Lower leg skin (tissue), 4 donors: ENCODE data around the gene STUM. TPM values are rescaled to one million over a fixed set of nuclear protein-coding genes. Genes with fewer than 3 reads are reported as not detected.

Experiments used
- DNase-seq, 2 donors: peaks; one replicate each; pipeline ENCODE4 v3.0.0-alpha.2; 2019; ENCODE audit warnings: low spot score in 2 of 2
- H3K4me3 ChIP-seq: fragments of 200-600 bp; sonication (generic); 2 replicates; pipeline ENCODE4 v1.5.1; 2017; ENCODE audit warnings: mild to moderate bottlenecking, low read depth; ENCODE audit not compliant: poor library complexity, severe bottlenecking
- POLR2A ChIP-seq, 2 donors: fragments of 450-650 bp; IDR thresholded peaks; one replicate each; pipeline ENCODE4 v1.6.1; 2016 to 2017; ENCODE audit warnings: antibody characterized with exemption in 2 of 2, mild to moderate bottlenecking in 1 of 2, moderate library complexity in 1 of 2
- WGBS, 2 donors: methylation state at CpG; one replicate each; pipeline ENCODE4 v1.1.5; 2018; 5-methylcytosine and 5-hydroxymethylcytosine counted together
- intact Hi-C: fragments of 100-400 bp; cut with DNase I; formaldehyde crosslinking; loops from one replicate; pipeline ENCODE4 v1.15.0; 2023; ENCODE audit warnings: low total_unique reads
- total RNA-seq, 4 donors: library from RNA; depleted of rRNA; stranded (reverse); fragments of >200 nt; gene quantifications; one replicate each; pipeline ENCODE4 v1.1.0, GENCODE V29; 2016
- TF ChIP-seq, protein P1 (sequence below), 3 donors: fragments of 450-650 bp; IDR thresholded peaks; one replicate each; pipeline ENCODE4 v1.5.1; 2016; ENCODE audit warnings: antibody characterized with exemption in 3 of 3, mild to moderate bottlenecking in 3 of 3, moderate library complexity in 2 of 3

STUM gene
- total RNA-seq, 4 donors from 2014 or later: 1.0 to 6.6 (median 3.4) TPM

DNA sequence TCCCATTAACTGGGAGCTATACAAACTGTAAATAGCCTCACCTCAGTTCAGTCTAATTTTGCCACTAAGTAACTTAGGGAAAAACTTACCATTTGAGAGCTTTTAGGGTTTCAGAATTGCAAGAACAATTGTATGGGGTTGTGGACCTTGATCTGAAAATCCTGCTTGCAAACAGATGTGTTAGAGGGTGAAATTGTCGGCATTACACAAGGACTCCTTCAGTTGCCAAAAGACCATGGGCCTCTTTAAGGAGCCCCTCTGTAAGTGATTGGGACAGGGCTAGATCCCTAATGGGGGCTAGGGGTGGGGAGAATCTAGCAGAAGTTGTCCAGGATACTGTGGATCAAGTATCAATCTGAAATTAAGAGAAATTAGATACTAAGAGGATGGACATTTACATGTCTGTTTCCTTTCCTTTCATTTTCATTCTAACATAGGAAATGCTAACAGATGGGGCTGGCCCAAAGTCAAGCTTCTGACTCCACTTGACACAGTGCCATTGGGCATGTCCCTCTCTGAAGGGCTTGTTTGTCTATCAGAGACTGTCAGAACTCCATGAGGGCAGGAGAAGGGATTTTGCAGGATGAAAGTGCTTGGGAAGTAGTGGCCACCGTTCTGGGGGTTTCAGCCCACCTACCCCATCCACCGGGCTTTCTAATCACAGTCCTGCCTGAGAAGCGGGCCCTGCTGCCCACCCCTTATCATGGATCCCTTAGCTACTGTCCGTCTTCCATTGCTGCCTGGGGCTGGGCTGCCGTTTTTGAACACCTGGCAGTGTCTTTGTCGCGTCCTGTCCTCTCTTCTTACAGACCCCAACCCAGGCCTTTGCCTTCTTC is 54.7 kb downstream of the STUM start:
- 26 to 31% methylated on average over 8 of the region's 8 CpGs for WGBS, 2 donors
- intact Hi-C loops: no loop called here
- TF ChIP-seq, protein P1, sequence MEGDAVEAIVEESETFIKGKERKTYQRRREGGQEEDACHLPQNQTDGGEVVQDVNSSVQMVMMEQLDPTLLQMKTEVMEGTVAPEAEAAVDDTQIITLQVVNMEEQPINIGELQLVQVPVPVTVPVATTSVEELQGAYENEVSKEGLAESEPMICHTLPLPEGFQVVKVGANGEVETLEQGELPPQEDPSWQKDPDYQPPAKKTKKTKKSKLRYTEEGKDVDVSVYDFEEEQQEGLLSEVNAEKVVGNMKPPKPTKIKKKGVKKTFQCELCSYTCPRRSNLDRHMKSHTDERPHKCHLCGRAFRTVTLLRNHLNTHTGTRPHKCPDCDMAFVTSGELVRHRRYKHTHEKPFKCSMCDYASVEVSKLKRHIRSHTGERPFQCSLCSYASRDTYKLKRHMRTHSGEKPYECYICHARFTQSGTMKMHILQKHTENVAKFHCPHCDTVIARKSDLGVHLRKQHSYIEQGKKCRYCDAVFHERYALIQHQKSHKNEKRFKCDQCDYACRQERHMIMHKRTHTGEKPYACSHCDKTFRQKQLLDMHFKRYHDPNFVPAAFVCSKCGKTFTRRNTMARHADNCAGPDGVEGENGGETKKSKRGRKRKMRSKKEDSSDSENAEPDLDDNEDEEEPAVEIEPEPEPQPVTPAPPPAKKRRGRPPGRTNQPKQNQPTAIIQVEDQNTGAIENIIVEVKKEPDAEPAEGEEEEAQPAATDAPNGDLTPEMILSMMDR (IDR thresholded peaks at IDR 0.05): no peak
- TF ChIP-seq POLR2A (IDR thresholded peaks at IDR 0.05): no peak
- DNase-seq: peak; percentile 86 to 95
- H3K4me3 ChIP-seq: no peak overlapping the region

DNA sequence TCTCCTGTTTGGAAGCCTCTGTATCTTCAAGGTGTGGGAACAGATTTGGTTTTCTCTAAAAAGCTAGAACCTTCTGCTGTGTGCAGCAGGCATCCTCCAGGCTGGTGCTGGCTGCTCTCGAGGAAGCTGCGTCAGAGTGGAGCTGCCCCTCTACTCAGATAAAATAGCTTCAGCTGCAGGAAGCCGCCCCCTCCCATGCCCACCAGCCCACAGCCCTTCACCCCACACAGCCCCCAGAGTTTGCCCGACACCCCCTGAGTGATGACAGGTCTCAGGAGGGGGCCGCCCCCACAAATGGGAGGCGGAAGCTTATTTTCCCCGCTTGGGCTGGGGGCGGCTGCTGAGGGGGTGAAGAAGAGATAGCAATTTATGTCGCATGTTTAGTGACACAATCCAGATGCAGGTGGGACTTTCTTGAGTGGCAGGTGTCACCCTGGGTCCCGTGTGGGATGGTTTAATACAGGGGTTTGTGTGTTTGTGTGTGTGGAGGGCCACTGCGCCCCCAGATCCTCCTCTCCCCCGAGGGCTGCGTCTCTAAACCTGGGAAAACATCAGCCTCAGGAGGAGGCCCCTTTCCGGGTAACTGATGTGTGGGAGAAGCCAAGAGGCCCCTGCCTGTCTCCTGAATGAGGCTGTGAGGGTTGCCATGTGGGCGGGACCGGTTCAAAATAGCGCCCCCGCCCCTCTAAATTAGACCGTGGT is 55.4 kb downstream of the STUM start:
- WGBS, 2 donors: 73 to 78% methylated on average over 18 to 19 of the region's 19 CpGs
- intact Hi-C loops: no loop called here
- no peak overlapping the region for H3K4me3 ChIP-seq
- no peak for TF ChIP-seq POLR2A (IDR thresholded peaks at IDR 0.05)
- TF ChIP-seq, protein P1 (IDR thresholded peaks at IDR 0.05): no peak
- DNase-seq: no peak

DNA sequence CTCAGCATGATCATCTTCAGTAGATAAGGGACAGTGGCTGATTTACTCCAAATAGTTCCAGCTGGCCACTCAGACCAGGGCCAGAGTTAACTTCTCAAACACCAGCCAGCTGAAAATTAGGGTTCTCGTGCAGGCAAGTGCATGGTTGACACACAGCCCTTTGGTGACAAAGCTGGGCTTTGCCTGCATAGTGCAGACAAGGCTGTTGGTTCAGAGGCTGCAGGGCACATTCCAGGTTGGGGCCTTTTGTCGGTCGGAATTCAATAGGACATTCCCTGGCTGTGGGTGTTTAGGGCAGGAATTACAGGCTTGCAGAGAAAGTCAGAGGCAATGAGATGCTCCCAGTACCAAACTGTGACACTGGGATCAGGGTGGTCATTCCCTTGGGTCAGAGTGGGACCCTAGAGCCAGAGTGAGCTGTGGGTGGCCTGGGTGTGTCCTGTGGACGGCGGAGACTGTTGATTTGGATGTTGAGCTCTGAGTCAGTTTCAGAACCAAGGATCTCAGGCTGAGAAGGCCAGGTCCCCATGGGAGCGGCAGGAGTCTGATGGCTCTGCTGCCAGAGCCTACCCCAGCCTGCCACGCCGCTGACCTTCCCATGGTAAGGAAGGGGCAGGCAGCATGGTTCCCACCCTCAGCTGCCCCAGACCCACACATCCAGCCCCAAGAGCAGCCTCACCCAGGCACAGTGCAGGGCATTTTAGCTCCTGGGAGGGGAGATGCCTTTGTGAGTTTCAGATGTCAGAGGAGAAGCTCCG is 56.2 kb downstream of the STUM start:
- WGBS, 2 donors: 57 to 69% methylated on average over 9 of the region's 9 CpGs
- TF ChIP-seq, protein P1 (IDR thresholded peaks at IDR 0.05): no peak
- no peak for TF ChIP-seq POLR2A (IDR thresholded peaks at IDR 0.05)
- no peak overlapping the region for H3K4me3 ChIP-seq
- no peak for DNase-seq
- intact Hi-C loops: no loop called here

DNA sequence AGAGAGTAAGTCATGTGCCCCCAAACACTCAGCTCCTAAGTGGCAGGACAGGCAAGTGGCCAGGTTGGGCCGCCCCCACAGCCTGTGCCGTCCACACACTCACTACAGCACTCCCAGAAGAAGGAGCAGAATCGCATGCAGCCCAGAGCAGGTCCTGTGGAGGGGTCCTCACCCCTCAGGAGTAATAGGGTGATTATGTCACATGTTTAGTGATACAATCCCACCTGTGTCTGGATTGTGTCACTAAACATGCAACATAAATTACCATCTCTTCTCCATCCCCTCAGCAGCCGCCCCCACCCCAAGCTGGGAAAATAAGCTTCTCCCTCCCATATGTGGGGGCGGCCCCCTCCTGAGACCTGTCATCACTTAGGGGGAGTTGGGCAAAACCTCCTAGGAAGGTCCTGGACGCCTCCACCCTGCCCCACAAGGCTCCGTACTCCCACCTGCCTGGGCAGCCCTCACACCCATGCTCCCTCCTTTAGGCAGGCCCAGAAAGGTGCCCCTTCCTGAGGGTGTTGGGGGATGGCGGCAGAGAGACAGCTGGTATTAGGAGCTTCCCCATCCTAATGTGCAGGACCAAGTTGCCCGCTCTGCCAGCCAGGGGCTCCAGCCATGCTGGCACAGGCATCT is 56.9 kb downstream of the STUM start:
- WGBS, 2 donors: 90 to 93% methylated on average over 9 of the region's 9 CpGs
- no peak for DNase-seq
- intact Hi-C loops: no loop called here
- TF ChIP-seq POLR2A (IDR thresholded peaks at IDR 0.05): no peak
- TF ChIP-seq, protein P1 (IDR thresholded peaks at IDR 0.05): no peak
- no peak overlapping the region for H3K4me3 ChIP-seq
